Natural killer cell (primary cell): ENCODE measurements around the gene TAS2R60. TPM values are rescaled to one million over a fixed set of nuclear protein-coding genes. Genes with fewer than 3 reads are reported as not detected.

Source experiments
- ATAC-seq, 3 donors: fragments of 150-1000 bp in 2 of 3; fragments of 200-7000 bp in 1 of 3; cut with Tn5 transposase; 1 replicate in 1 of 3; 2 replicates in 2 of 3; pipeline ENCODE4 v1.10.0; 2021; ENCODE audit warnings: mild to moderate bottlenecking in 2 of 3, moderate library complexity in 2 of 3
- DNase-seq, 2 donors: peaks; one replicate each; pipeline versions ENCODE4 v3.0.0 to v3.0.0-alpha.2; 2013 to 2021; ENCODE audit warnings: mixed read lengths in 1 of 2
- H3K27ac ChIP-seq: one replicate; pipeline ENCODE4 v1.5.1; 2013; ENCODE audit warnings: mild to moderate bottlenecking, low read length
- H3K27me3 ChIP-seq: one replicate; pipeline ENCODE4 v1.6.1; 2013; ENCODE audit warnings: low read length; ENCODE audit not compliant: control insufficient read depth, insufficient read depth
- H3K36me3 ChIP-seq: one replicate; pipeline ENCODE4 v1.6.1; 2013; ENCODE audit warnings: low read length; ENCODE audit not compliant: control insufficient read depth, insufficient read depth
- H3K4me1 ChIP-seq: one replicate; pipeline ENCODE4 v1.6.1; 2013; ENCODE audit warnings: low read length; ENCODE audit not compliant: control insufficient read depth, insufficient read depth
- H3K4me3 ChIP-seq: one replicate; pipeline ENCODE4 v1.5.1; 2013; ENCODE audit warnings: low read length
- H3K9me3 ChIP-seq: one replicate; pipeline ENCODE4 v1.6.1; 2013; ENCODE audit warnings: low read length; ENCODE audit not compliant: control insufficient read depth, insufficient read depth
- H3K27ac Mint-ChIP-seq, 2 donors: one replicate each; pipeline ENCODE4 v1.8.0; 2022; ENCODE audit warnings: mild to moderate bottlenecking in 2 of 2, mixed read lengths in 2 of 2, moderate library complexity in 1 of 2
- H3K27me3 Mint-ChIP-seq, 2 donors: one replicate each; pipeline ENCODE4 v1.8.0; 2022; ENCODE audit warnings: low read depth in 2 of 2, mixed read lengths in 2 of 2
- H3K36me3 Mint-ChIP-seq: one replicate; pipeline ENCODE4 v1.8.0; 2022; ENCODE audit warnings: mixed read lengths
- H3K4me1 Mint-ChIP-seq, 2 donors: one replicate each; pipeline ENCODE4 v1.8.0; 2022; ENCODE audit warnings: mixed read lengths in 2 of 2
- H3K4me3 Mint-ChIP-seq: one replicate; pipeline ENCODE4 v1.8.0; 2022; ENCODE audit warnings: mild to moderate bottlenecking, moderate library complexity, mixed read lengths
- H3K9me3 Mint-ChIP-seq, 2 donors: one replicate each; pipeline ENCODE4 v1.8.0; 2022; ENCODE audit warnings: mixed read lengths in 2 of 2
- CTCF ChIP-seq: fragments of 200-600 bp; IDR thresholded peaks from one replicate; pipeline ENCODE4 v1.8.0; 2022; ENCODE audit warnings: antibody characterized with exemption
- WGBS: methylation state at CpG from one replicate; pipeline ENCODE4 v1.1.7; 2013; ENCODE audit warnings: missing lambda C conversion rate; ENCODE audit not compliant: insufficient coverage; 5-methylcytosine and 5-hydroxymethylcytosine counted together
- intact Hi-C: fragments of 100-400 bp; cut with micrococcal nuclease; formaldehyde crosslinking; loops from one replicate; pipeline ENCODE4 v1.14.2; 2022
- total RNA-seq, 4 donors: library from RNA; stranded (reverse); fragments of 120-200 nt in 1 of 4; gene quantifications; one replicate each; pipeline versions ENCODE4 v1.2.3 to v1.2.4, GENCODE V29; 2013 to 2022

TAS2R60 gene
- total RNA-seq, 3 donors from 2014 or later (not counting 1 experiment from before 2014, with no cell fraction given) = 0.40 TPM; not detected in 2

- ATAC-seq = no peak
- TF ChIP-seq CTCF = no peak
- no peaks in the 10 kb centered on the region for H3K27me3 ChIP-seq
- intact Hi-C loops = no loop called here
- H3K9me3 ChIP-seq = no peaks in the 10 kb centered on the region
- H3K36me3 ChIP-seq = no peaks in the 10 kb centered on the region
- Mint-ChIP-seq H3K4me1 (peaks cover 7 to 15% of the 10 kb centered on the region in 2 donors), H3K4me3 (no peak within 1 kb of the TSS), H3K36me3 (no peaks in the 10 kb centered on the region), H3K27ac (no peak within 1 kb of the TSS), H3K27me3 (peaks cover 3 to 14% of the 10 kb centered on the region in 2 donors), H3K9me3 (no peaks in the 10 kb centered on the region)
- no peak within 1 kb of the TSS for H3K4me3 ChIP-seq
- no peak within 1 kb of the TSS for H3K27ac ChIP-seq
- 78% methylated on average over 10 of the region's 10 CpGs for WGBS
- no peak for DNase-seq
- H3K4me1 ChIP-seq = no peaks in the 10 kb centered on the region
Measured at GRCh38 chr7:143477501-143478150, 34.4 kb downstream of the TAS2R60 start, which contains the start of gene TAS2R41. Gene TAS2R41 (plus strand): TSS chr7:143477873. CDS start chr7:143477873, 0 bp downstream.

- Mint-ChIP-seq H3K27me3 (peaks cover 2 to 9% of the 10 kb centered on the region in 2 donors), H3K27ac (no peak overlapping the region), H3K9me3 (no peaks in the 10 kb centered on the region), H3K36me3 (no peaks in the 10 kb centered on the region), H3K4me3 (no peak overlapping the region), H3K4me1 (peaks cover 7 to 15% of the 10 kb centered on the region in 2 donors)
- H3K9me3 ChIP-seq = no peaks in the 10 kb centered on the region
- no peak overlapping the region for H3K4me3 ChIP-seq
- no peaks in the 10 kb centered on the region for H3K27me3 ChIP-seq
- DNase-seq = no peak
- H3K4me1 ChIP-seq = no peaks in the 10 kb centered on the region
- no peaks in the 10 kb centered on the region for H3K36me3 ChIP-seq
- no peak for ATAC-seq
- TF ChIP-seq CTCF = no peak
- H3K27ac ChIP-seq = no peak overlapping the region
- intact Hi-C loops = no loop called here
- WGBS = 94% methylated on average over 10 of the region's 10 CpGs
Measured at GRCh38 chr7:143479055-143479766, 36.0 kb downstream of the TAS2R60 start.

GRCh38 chr7:143480501-143480900 lies 37.2 kb downstream of the TAS2R60 start:
- Mint-ChIP-seq H3K27me3 (peaks cover 0 to 2% of the 10 kb centered on the region in 2 donors), H3K27ac (no peak overlapping the region), H3K36me3 (no peaks in the 10 kb centered on the region), H3K4me3 (no peak overlapping the region), H3K9me3 (no peaks in the 10 kb centered on the region), H3K4me1 (peaks cover 7 to 15% of the 10 kb centered on the region in 2 donors)
- no peaks in the 10 kb centered on the region for H3K36me3 ChIP-seq
- no peaks in the 10 kb centered on the region for H3K4me1 ChIP-seq
- DNase-seq (no peak), ATAC-seq (peak in 1 of 3 donors; percentile 51)
- H3K27me3 ChIP-seq = no peaks in the 10 kb centered on the region
- TF ChIP-seq CTCF = no peak
- no peak overlapping the region for H3K27ac ChIP-seq
- H3K4me3 ChIP-seq = no peak overlapping the region
- H3K9me3 ChIP-seq = no peaks in the 10 kb centered on the region
- intact Hi-C loops = no loop called here
